Measurements from ENCODE around the gene KLF7. TPM values are rescaled to one million over a fixed set of nuclear protein-coding genes. Genes with fewer than 3 reads are reported as not detected.

KLF7 gene
- total RNA-seq, 1 donor from 2014 or later: 323 TPM

- H3K27ac Mint-ChIP-seq (ENCODE audit: unreplicated experiment): no peak overlapping the region
- TF ChIP-seq, protein P1, sequence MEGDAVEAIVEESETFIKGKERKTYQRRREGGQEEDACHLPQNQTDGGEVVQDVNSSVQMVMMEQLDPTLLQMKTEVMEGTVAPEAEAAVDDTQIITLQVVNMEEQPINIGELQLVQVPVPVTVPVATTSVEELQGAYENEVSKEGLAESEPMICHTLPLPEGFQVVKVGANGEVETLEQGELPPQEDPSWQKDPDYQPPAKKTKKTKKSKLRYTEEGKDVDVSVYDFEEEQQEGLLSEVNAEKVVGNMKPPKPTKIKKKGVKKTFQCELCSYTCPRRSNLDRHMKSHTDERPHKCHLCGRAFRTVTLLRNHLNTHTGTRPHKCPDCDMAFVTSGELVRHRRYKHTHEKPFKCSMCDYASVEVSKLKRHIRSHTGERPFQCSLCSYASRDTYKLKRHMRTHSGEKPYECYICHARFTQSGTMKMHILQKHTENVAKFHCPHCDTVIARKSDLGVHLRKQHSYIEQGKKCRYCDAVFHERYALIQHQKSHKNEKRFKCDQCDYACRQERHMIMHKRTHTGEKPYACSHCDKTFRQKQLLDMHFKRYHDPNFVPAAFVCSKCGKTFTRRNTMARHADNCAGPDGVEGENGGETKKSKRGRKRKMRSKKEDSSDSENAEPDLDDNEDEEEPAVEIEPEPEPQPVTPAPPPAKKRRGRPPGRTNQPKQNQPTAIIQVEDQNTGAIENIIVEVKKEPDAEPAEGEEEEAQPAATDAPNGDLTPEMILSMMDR (IDR thresholded peaks at IDR 0.05; ENCODE audit: partially characterized antibody, unreplicated experiment): no peak
- peaks cover 7% of the 10 kb centered on the region for H3K36me3 Mint-ChIP-seq (ENCODE audit: unreplicated experiment)
- H3K4me3 Mint-ChIP-seq (ENCODE audit: unreplicated experiment): no peak overlapping the region
- no peak for DNase-seq
- no peaks in the 10 kb centered on the region for H3K27me3 Mint-ChIP-seq (ENCODE audit: unreplicated experiment)
- H3K4me1 Mint-ChIP-seq (ENCODE audit: low read depth, unreplicated experiment): peaks cover 11% of the 10 kb centered on the region
- H3K9me3 Mint-ChIP-seq (ENCODE audit: unreplicated experiment): no peaks in the 10 kb centered on the region
These were observed 7.9 kb upstream of the KLF7 start for GRCh38 chr2:207173641-207174040.

DNA sequence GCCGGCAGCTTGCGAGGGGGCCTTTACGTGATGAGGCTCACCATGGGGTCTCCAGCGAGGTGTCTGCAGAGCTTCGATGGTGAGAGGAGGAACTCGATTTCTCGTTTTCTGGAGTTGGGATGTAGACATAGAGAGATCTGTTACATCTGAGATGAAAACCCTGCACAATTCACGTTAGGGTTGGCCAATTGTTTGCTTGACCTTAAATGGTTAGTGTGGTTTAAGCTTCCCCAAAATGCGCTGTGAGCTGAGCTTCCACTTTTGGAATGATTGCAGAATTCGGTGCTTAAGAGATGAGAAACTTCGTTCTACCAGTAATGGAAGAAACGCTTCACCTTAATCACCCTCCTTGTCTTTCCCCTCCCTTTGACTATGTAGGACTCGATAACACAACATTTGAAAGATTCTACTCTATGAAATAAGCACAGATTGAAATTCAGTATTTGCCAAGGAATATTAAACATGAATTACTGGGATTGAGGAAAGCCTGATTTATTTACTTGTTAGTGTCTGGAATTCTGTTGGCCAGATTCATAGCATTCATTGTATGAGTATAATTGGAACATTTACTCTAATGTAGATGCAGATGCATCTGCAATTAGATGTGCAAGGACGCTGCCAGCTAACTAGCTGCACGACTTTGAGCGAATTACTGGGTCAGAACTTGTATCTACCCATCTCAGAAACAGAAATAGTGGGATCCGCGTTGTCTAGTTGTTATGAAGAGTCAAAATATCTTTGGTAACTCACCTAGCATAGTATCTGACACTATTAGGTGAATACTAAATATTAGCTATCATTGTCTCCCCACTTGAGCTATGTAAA lies 1.6 kb upstream of the KLF7 start:
- H3K27ac Mint-ChIP-seq (ENCODE audit: unreplicated experiment): peak overlapping the region; percentile 100
- H3K9me3 Mint-ChIP-seq (ENCODE audit: unreplicated experiment): peaks cover 37% of the 10 kb centered on the region
- no peak for DNase-seq
- peaks cover 8% of the 10 kb centered on the region for H3K36me3 Mint-ChIP-seq (ENCODE audit: unreplicated experiment)
- peaks cover 40% of the 10 kb centered on the region for H3K27me3 Mint-ChIP-seq (ENCODE audit: unreplicated experiment)
- TF ChIP-seq, protein P1 (IDR thresholded peaks at IDR 0.05; ENCODE audit: partially characterized antibody, unreplicated experiment): no peak
- peaks cover 21% of the 10 kb centered on the region for H3K4me1 Mint-ChIP-seq (ENCODE audit: low read depth, unreplicated experiment)
- H3K4me3 Mint-ChIP-seq (ENCODE audit: unreplicated experiment): peak overlapping the region; percentile 96

- H3K27me3 Mint-ChIP-seq (ENCODE audit: unreplicated experiment): peaks cover 41% of the 10 kb centered on the region
- peak overlapping the region; percentile 100 for H3K27ac Mint-ChIP-seq (ENCODE audit: unreplicated experiment)
- peaks cover 20% of the 10 kb centered on the region for H3K4me1 Mint-ChIP-seq (ENCODE audit: low read depth, unreplicated experiment)
These were observed 776 bp upstream of the KLF7 start for GRCh38 chr2:207166349-207167098.

GRCh38 chr2:207166039-207166348 lies 246 bp upstream of the KLF7 start:
- H3K27ac Mint-ChIP-seq (ENCODE audit: unreplicated experiment): peak overlapping the region; percentile 98

More at GRCh38 chr2:207166349-207167098, 776 bp upstream of the KLF7 start:
- Mint-ChIP-seq H3K9me3 (ENCODE audit: unreplicated experiment) (peaks cover 41% of the 10 kb centered on the region), H3K4me3 (ENCODE audit: unreplicated experiment) (peak overlapping the region; percentile 96), H3K36me3 (ENCODE audit: unreplicated experiment) (peaks cover 12% of the 10 kb centered on the region)
- peak; percentile 85 for DNase-seq
- TF ChIP-seq, protein P1 (IDR thresholded peaks at IDR 0.05; ENCODE audit: partially characterized antibody, unreplicated experiment): peak; percentile 54

More at GRCh38 chr2:207166039-207166348, 246 bp upstream of the KLF7 start:
- Mint-ChIP-seq H3K9me3 (ENCODE audit: unreplicated experiment) (peaks cover 45% of the 10 kb centered on the region), H3K27me3 (ENCODE audit: unreplicated experiment) (peaks cover 45% of the 10 kb centered on the region), H3K4me1 (ENCODE audit: low read depth, unreplicated experiment) (peaks cover 24% of the 10 kb centered on the region), H3K4me3 (ENCODE audit: unreplicated experiment) (peak overlapping the region; percentile 92), H3K36me3 (ENCODE audit: unreplicated experiment) (peaks cover 12% of the 10 kb centered on the region)
- peak; percentile 99 for DNase-seq
- TF ChIP-seq, protein P1 (IDR thresholded peaks at IDR 0.05; ENCODE audit: partially characterized antibody, unreplicated experiment): no peak
